GM23338 (cell line): ENCODE results near the gene ALCAM. TPM values are rescaled to one million over a fixed set of nuclear protein-coding genes. Genes with fewer than 3 reads are reported as not detected.

ENCODE experiments used
- ATAC-seq: fragments of 200-7000 bp; cut with Tn5 transposase; 3 replicates; pipeline ENCODE4 v1.9.1; 2020
- DNase-seq: peaks from one replicate; pipeline ENCODE4 v3.0.0-alpha.2; 2015; ENCODE audit warnings: low spot score
- H2AFZ ChIP-seq: fragments of 200-600 bp; sonication (generic); 2 replicates; pipeline ENCODE4 v1.8.0; 2016; ENCODE audit warnings: antibody characterized with exemption, mild to moderate bottlenecking, moderate library complexity
- H3F3A ChIP-seq: fragments of 200-600 bp; sonication (generic); replicated peaks from 2 replicates; pipeline ENCODE4 v1.8.0; 2017; ENCODE audit warnings: antibody characterized with exemption, mixed run types, low read depth
- H3K27ac ChIP-seq: fragments of 200-600 bp; sonication (generic); 2 replicates; pipeline ENCODE4 v1.6.1; 2016; ENCODE audit warnings: low read depth
- H3K27me3 ChIP-seq: fragments of 200-600 bp; sonication (generic); 2 replicates; pipeline ENCODE4 v1.8.0; 2016; ENCODE audit warnings: mild to moderate bottlenecking, mixed run types, moderate library complexity; ENCODE audit not compliant: insufficient read depth
- H3K36me3 ChIP-seq: fragments of 200-600 bp; sonication (generic); 2 replicates; pipeline ENCODE4 v1.8.0; 2016; ENCODE audit warnings: mild to moderate bottlenecking; ENCODE audit not compliant: insufficient read depth
- H3K4me1 ChIP-seq: fragments of 200-600 bp; sonication (generic); 2 replicates; pipeline ENCODE4 v1.8.0; 2016; ENCODE audit warnings: mild to moderate bottlenecking, moderate library complexity; ENCODE audit not compliant: insufficient read depth
- H3K4me2 ChIP-seq: fragments of 200-600 bp; sonication (generic); 2 replicates; pipeline ENCODE4 v1.7.1; 2017; ENCODE audit warnings: mixed run types
- H3K4me3 ChIP-seq: fragments of 200-600 bp; sonication (generic); 2 replicates; pipeline ENCODE4 v1.6.1; 2016; ENCODE audit warnings: mixed run types
- H3K79me2 ChIP-seq: fragments of 200-600 bp; sonication (generic); replicated peaks from 2 replicates; pipeline ENCODE4 v1.8.0; 2017; ENCODE audit warnings: mild to moderate bottlenecking; ENCODE audit not compliant: insufficient read depth
- H3K9me2 ChIP-seq: fragments of 200-600 bp; sonication (generic); 2 replicates; pipeline ENCODE4 v1.8.0; 2017; ENCODE audit not compliant: insufficient read depth
- H4K20me1 ChIP-seq: fragments of 200-600 bp; sonication (generic); replicated peaks from 2 replicates; pipeline ENCODE4 v1.8.0; 2017; ENCODE audit warnings: mild to moderate bottlenecking; ENCODE audit not compliant: insufficient read depth
- H3K27ac Mint-ChIP-seq: 2 replicates; pipeline ENCODE4 v1.8.0; 2020; ENCODE audit warnings: inconsistent platforms, mild to moderate bottlenecking, moderate library complexity, mixed read lengths
- H3K27me3 Mint-ChIP-seq: 3 replicates; pipeline ENCODE4 v1.8.0; 2022; ENCODE audit warnings: low read depth, mild to moderate bottlenecking, moderate library complexity, mixed read lengths, inconsistent platforms; ENCODE audit not compliant: insufficient read depth, poor library complexity
- H3K36me3 Mint-ChIP-seq: 3 replicates; pipeline ENCODE4 v1.8.0; 2021; ENCODE audit warnings: low read depth, mild to moderate bottlenecking, inconsistent platforms, moderate library complexity, mixed read lengths
- H3K4me1 Mint-ChIP-seq: 3 replicates; pipeline ENCODE4 v1.8.0; 2020; ENCODE audit warnings: mild to moderate bottlenecking, inconsistent platforms, mixed read lengths
- H3K4me3 Mint-ChIP-seq: 3 replicates; pipeline ENCODE4 v1.8.0; 2021; ENCODE audit warnings: moderate library complexity, mild to moderate bottlenecking, inconsistent platforms, mixed read lengths
- H3K9me3 Mint-ChIP-seq: 3 replicates; pipeline ENCODE4 v1.8.0; 2020; ENCODE audit warnings: moderate library complexity, mild to moderate bottlenecking, inconsistent platforms, mixed read lengths
- CREB1 ChIP-seq: fragments of 250-450 bp; sonication (Bioruptor Pico); IDR thresholded peaks from 2 replicates; pipeline ENCODE4 v1.5.0; 2020; ENCODE audit warnings: low read depth, mild to moderate bottlenecking, moderate library complexity
- CTCF ChIP-seq, 2 experiments: fragments of 200-600 bp in 1 of 2; sonication (generic) in 1 of 2; conservative IDR thresholded peaks; 2 replicates each; pipeline versions ENCODE4 v1.5.1 to v1.6.1; 2016 to 2017; ENCODE audit warnings: antibody characterized with exemption in 2 of 2, low read depth in 2 of 2, mild to moderate bottlenecking in 2 of 2, moderate library complexity in 1 of 2
- ETS1 ChIP-seq: IDR thresholded peaks from 2 replicates; pipeline ENCODE4 v1.6.1; 2016; ENCODE audit warnings: antibody characterized with exemption
- EZH2 ChIP-seq: fragments of 200-600 bp; sonication (generic); IDR thresholded peaks from one replicate; pipeline ENCODE4 v1.8.0; 2017; ENCODE audit warnings: antibody characterized with exemption, mild to moderate bottlenecking, low read depth; ENCODE audit not compliant: unreplicated experiment
- EZH2phosphoT487 ChIP-seq: fragments of 200-600 bp; sonication (generic); IDR thresholded peaks from one replicate; pipeline ENCODE4 v1.8.1; 2018; ENCODE audit warnings: antibody characterized with exemption; ENCODE audit not compliant: unreplicated experiment
- JUNB ChIP-seq: IDR thresholded peaks from one replicate; pipeline ENCODE4 v1.6.1; 2016; ENCODE audit warnings: antibody characterized with exemption; ENCODE audit not compliant: unreplicated experiment
- NANOG ChIP-seq: IDR thresholded peaks from 2 replicates; pipeline ENCODE4 v1.6.1; 2016; ENCODE audit warnings: antibody characterized with exemption, borderline replicate concordance
- POLR2AphosphoS5 ChIP-seq: IDR thresholded peaks from 2 replicates; pipeline ENCODE4 v1.6.1; 2016; ENCODE audit warnings: antibody characterized with exemption, low read depth
- REST ChIP-seq: IDR thresholded peaks from one replicate; pipeline ENCODE4 v1.6.1; 2018; ENCODE audit warnings: antibody characterized with exemption; ENCODE audit not compliant: unreplicated experiment
- STAT1 ChIP-seq: IDR thresholded peaks from one replicate; pipeline ENCODE4 v1.6.1; 2016; ENCODE audit warnings: antibody characterized with exemption; ENCODE audit not compliant: unreplicated experiment
- ZNF114 ChIP-seq: fragments of 250-450 bp; sonication (Bioruptor Pico); IDR thresholded peaks from 2 replicates; pipeline ENCODE4 v1.5.0; 2020; ENCODE audit warnings: mild to moderate bottlenecking, moderate library complexity
- ZNF331 ChIP-seq: fragments of 250-450 bp; sonication (Bioruptor Pico); IDR thresholded peaks from 2 replicates; pipeline ENCODE4 v1.5.0; 2020; ENCODE audit warnings: low read depth, mild to moderate bottlenecking, moderate library complexity
- ZNF462 ChIP-seq: fragments of 250-450 bp; sonication (Bioruptor Pico); IDR thresholded peaks from 2 replicates; pipeline ENCODE4 v1.5.0; 2020; ENCODE audit warnings: mild to moderate bottlenecking, moderate library complexity
- polyA plus RNA-seq: library from polyadenylated mRNA; unstranded; fragments of >200 nt; fragmentation: Nextera tagmentation; extraction: Ambion mirVana; gene quantifications from 2 replicates; pipeline ENCODE4 v1.2.1, GENCODE V29; 2016
- total RNA-seq: library from RNA; depleted of rRNA; stranded (reverse); fragments of >200 nt; shearing (Covaris generic); gene quantifications from 2 replicates; pipeline ENCODE4 v1.2.3, GENCODE V29; 2014

The ALCAM gene
- total and polyA plus RNA-seq, 2 experiments from 2014 or later, result 11.3 to 36.0 TPM

GRCh38 chr3:105542282-105543019 lies 175.7 kb downstream of the ALCAM start:
- no peaks in the 10 kb centered on the region for H3K27me3 Mint-ChIP-seq
- H3K27ac ChIP-seq, result no peak overlapping the region

More at GRCh38 chr3:105542282-105543019, 175.7 kb downstream of the ALCAM start:
- Mint-ChIP-seq H3K36me3 (0 out of 3 replicates have a peak, but pooled peaks cover 2% of the 10 kb centered on the region), H3K4me1 (no peaks in the 10 kb centered on the region; the same call in 1 of the 3 replicates), H3K27ac (no peak overlapping the region), H3K4me3 (no peak overlapping the region), H3K9me3 (no peaks in the 10 kb centered on the region)
- no peaks in the 10 kb centered on the region for H3F3A ChIP-seq
- no peak overlapping the region for H3K4me3 ChIP-seq
- no peak overlapping the region for H3K4me2 ChIP-seq
- H3K4me1 ChIP-seq, result no peaks in the 10 kb centered on the region
- no peaks in the 10 kb centered on the region for H3K9me2 ChIP-seq
- H2AFZ ChIP-seq, result no peak overlapping the region
- DNase-seq (no peak), ATAC-seq (no peak)
- no peaks in the 10 kb centered on the region for H4K20me1 ChIP-seq
- no peaks in the 10 kb centered on the region for H3K79me2 ChIP-seq
- no peak for TF ChIP-seq ZNF114 (CRISPR knock-in tag)
- no peak for TF ChIP-seq REST
- TF ChIP-seq EZH2phosphoT487, result no peak
- no peak for TF ChIP-seq CTCF (conservative IDR thresholded peaks at IDR 0.05; ENCODE audit: low read depth in 2 of 2)
- TF ChIP-seq NANOG, result no peak
- TF ChIP-seq ETS1, result no peak
- TF ChIP-seq STAT1, result no peak
- TF ChIP-seq JUNB, result no peak
- no peak for TF ChIP-seq POLR2AphosphoS5
- no peak for TF ChIP-seq ZNF462 (CRISPR knock-in tag)
- TF ChIP-seq ZNF331 (CRISPR knock-in tag), result no peak
- TF ChIP-seq EZH2, result no peak
- no peak for TF ChIP-seq CREB1 (CRISPR knock-in tag)
- no peaks in the 10 kb centered on the region for H3K36me3 ChIP-seq
- no peaks in the 10 kb centered on the region for H3K27me3 ChIP-seq
